CD14-positive monocyte (primary cell): ENCODE measurements around the gene PDZD11. TPM values are rescaled to one million over a fixed set of nuclear protein-coding genes. Genes with fewer than 3 reads are reported as not detected.
A peak's percentile ranks its signal among the peaks of the same experiment; 100 is the strongest.

ENCODE experiments used
- DNase-seq, 3 donors: peaks; one replicate each; pipeline ENCODE4 v3.0.0-alpha.2; 2011 to 2022
- H2AFZ ChIP-seq: 2 replicates; pipeline ENCODE4 v1.6.0; 2012; ENCODE audit warnings: mild to moderate bottlenecking, low read depth, low read length, inconsistent platforms; ENCODE audit not compliant: insufficient read depth, poor library complexity, severe bottlenecking
- H3K27ac ChIP-seq, 2 donors: 1 replicate in 1 of 2; 2 replicates in 1 of 2; pipeline ENCODE4 v1.5.1; 2012 to 2013; ENCODE audit warnings: low read length in 2 of 2, control low read depth in 1 of 2, inconsistent platforms in 1 of 2, low read depth in 1 of 2, mild to moderate bottlenecking in 1 of 2
- H3K27me3 ChIP-seq, 2 donors: one replicate each; pipeline versions ENCODE4 v1.6.0 to v1.6.1; 2011 to 2013; ENCODE audit warnings: low read length in 2 of 2; ENCODE audit not compliant: control insufficient read depth in 2 of 2, insufficient read depth in 2 of 2
- H3K36me3 ChIP-seq, 2 donors: replicated peaks in 1 of 2; 1 replicate in 1 of 2; 2 replicates in 1 of 2; pipeline versions ENCODE4 v1.5.1 to v1.6.1; 2012 to 2013; ENCODE audit warnings: low read length in 2 of 2, control low read depth in 1 of 2, inconsistent platforms in 1 of 2, mild to moderate bottlenecking in 1 of 2; ENCODE audit not compliant: insufficient read depth in 2 of 2, control insufficient read depth in 1 of 2
- H3K4me1 ChIP-seq, 2 donors: 1 replicate in 1 of 2; 2 replicates in 1 of 2; pipeline versions ENCODE4 v1.5.1 to v1.6.1; 2012 to 2013; ENCODE audit warnings: low read length in 2 of 2, control low read depth in 1 of 2, inconsistent platforms in 1 of 2, mild to moderate bottlenecking in 1 of 2, moderate library complexity in 1 of 2; ENCODE audit not compliant: insufficient read depth in 2 of 2, control insufficient read depth in 1 of 2
- H3K4me2 ChIP-seq: replicated peaks from 2 replicates; pipeline ENCODE3; 2012; ENCODE audit warnings: low read length, moderate library complexity, mild to moderate bottlenecking; ENCODE audit not compliant: poor library complexity, severe bottlenecking; ENCODE audit errors: extremely low read depth
- H3K4me3 ChIP-seq, 3 experiments: fragments of 200-600 bp in 1 of 3; sonication (generic) in 1 of 3; replicated peaks in 1 of 3; 1 replicate in 2 of 3; 2 replicates in 1 of 3; pipeline ENCODE4 v1.5.1; 2011 to 2013; ENCODE audit warnings: low read length in 3 of 3, mild to moderate bottlenecking in 3 of 3, control low read depth in 2 of 3, low read depth in 2 of 3, inconsistent platforms in 1 of 3, moderate library complexity in 1 of 3
- H3K79me2 ChIP-seq: 2 replicates; pipeline ENCODE4 v1.6.0; 2012; ENCODE audit warnings: mild to moderate bottlenecking, control low read depth, inconsistent platforms, low read length, moderate library complexity; ENCODE audit not compliant: insufficient read depth
- H3K9ac ChIP-seq: 2 replicates; pipeline ENCODE4 v1.6.0; 2017; ENCODE audit warnings: low read length, mild to moderate bottlenecking; ENCODE audit not compliant: insufficient read depth, poor library complexity, severe bottlenecking
- H3K9me3 ChIP-seq, 2 donors: replicated peaks in 1 of 2; 1 replicate in 1 of 2; 2 replicates in 1 of 2; pipeline versions ENCODE4 v1.5.1 to v1.6.1; 2012 to 2013; ENCODE audit warnings: low read length in 2 of 2, control low read depth in 1 of 2; ENCODE audit not compliant: control insufficient read depth in 1 of 2, insufficient read depth in 1 of 2
- H4K20me1 ChIP-seq: 2 replicates; pipeline ENCODE4 v1.6.0; 2012; ENCODE audit warnings: mild to moderate bottlenecking, low read length, control low read depth, moderate library complexity; ENCODE audit not compliant: insufficient read depth
- H3K27ac Mint-ChIP-seq, 7 donors: one replicate each; pipeline ENCODE4 v1.8.0; 2020; ENCODE audit warnings: mild to moderate bottlenecking in 7 of 7, mixed read lengths in 7 of 7, moderate library complexity in 6 of 7, inconsistent platforms in 2 of 7
- H3K27me3 Mint-ChIP-seq, 3 donors: one replicate each; pipeline ENCODE4 v1.8.0; 2021 to 2022; ENCODE audit warnings: low read depth in 3 of 3, mild to moderate bottlenecking in 3 of 3, mixed read lengths in 3 of 3, moderate library complexity in 3 of 3, inconsistent platforms in 1 of 3
- H3K36me3 Mint-ChIP-seq, 2 donors: one replicate each; pipeline ENCODE4 v1.8.0; 2020; ENCODE audit warnings: mixed read lengths in 2 of 2, inconsistent platforms in 1 of 2, mild to moderate bottlenecking in 1 of 2
- H3K4me1 Mint-ChIP-seq: one replicate; pipeline ENCODE4 v1.8.0; 2020; ENCODE audit warnings: mild to moderate bottlenecking, mixed read lengths
- H3K4me3 Mint-ChIP-seq, 2 donors: one replicate each; pipeline ENCODE4 v1.8.0; 2020; ENCODE audit warnings: mild to moderate bottlenecking in 2 of 2, mixed read lengths in 2 of 2, moderate library complexity in 1 of 2
- H3K9me3 Mint-ChIP-seq, 7 donors: one replicate each; pipeline ENCODE4 v1.8.0; 2020 to 2022; ENCODE audit warnings: mixed read lengths in 7 of 7, mild to moderate bottlenecking in 6 of 7, moderate library complexity in 6 of 7, inconsistent platforms in 2 of 7
- WGBS: methylation state at CpG from one replicate; pipeline ENCODE4 v1.1.5; 2013; ENCODE audit warnings: missing lambda C conversion rate; ENCODE audit not compliant: insufficient coverage; 5-methylcytosine and 5-hydroxymethylcytosine counted together
- intact Hi-C, 2 donors: fragments of 100-400 bp; cut with micrococcal nuclease; formaldehyde crosslinking; loops; one replicate each; pipeline versions ENCODE4 v1.15.0 to v1.15.1; 2023
- polyA plus RNA-seq, 3 donors: library from polyadenylated mRNA; depleted of rRNA in 1 of 3; unstranded in 2 of 3; stranded (reverse) in 1 of 3; fragments of 300-500 nt in 2 of 3; fragments of >200 nt in 1 of 3; fragmentation: Illumina TruSeq in 2 of 3; gene quantifications; 1 replicate in 2 of 3; 2 replicates in 1 of 3; pipeline ENCODE4 v1.2.3, GENCODE V29; 2012 to 2021
- TF ChIP-seq, protein P1 (sequence below): fragments of 200-600 bp; IDR thresholded peaks from one replicate; pipeline ENCODE4 v1.8.0; 2022; ENCODE audit warnings: antibody characterized with exemption, mild to moderate bottlenecking

PDZD11 gene
- polyA plus RNA-seq, 3 donors = 16.9 to 18.9 (median 17.4) TPM

DNA sequence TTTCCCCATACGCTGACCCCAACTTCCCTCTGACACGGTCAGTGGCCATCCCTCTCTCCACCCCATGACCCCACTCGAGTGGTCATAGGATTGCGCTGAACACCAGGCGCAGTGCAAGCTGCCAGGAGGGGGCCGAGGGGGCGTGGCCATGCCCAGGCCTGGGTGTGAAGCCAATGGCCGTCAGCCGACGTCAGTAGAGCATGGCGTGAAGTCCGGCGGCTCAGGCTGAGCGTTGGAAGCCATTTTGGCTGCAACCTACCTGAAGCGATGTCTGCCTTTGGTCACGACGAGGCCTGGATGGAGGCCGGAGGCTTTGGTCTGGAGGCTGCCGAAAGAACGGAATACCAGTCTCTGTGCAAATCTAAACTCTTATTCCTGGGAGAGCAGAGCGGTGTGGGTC is 7.8 kb downstream of the PDZD11 start, which contains the start of gene RAB41:
TSS of gene RAB41 (plus strand) at position 222 of the 400 bp plus-strand sequence. CDS start at position 268, 46 bp downstream.
- intact Hi-C loops = no loop called here
- Histone ChIP-seq H3K79me2 (no peaks in the 10 kb centered on the region), H3K9ac (no peak within 1 kb of the TSS), H2AFZ (no peak within 1 kb of the TSS), H4K20me1 (no peaks in the 10 kb centered on the region), H3K9me3 (no peaks in the 10 kb centered on the region), H3K4me2 (no peak within 1 kb of the TSS), H3K4me1 (no peaks in the 10 kb centered on the region), H3K27ac (no peak within 1 kb of the TSS), H3K36me3 (peaks cover 3 to 14% of the 10 kb centered on the region in 2 donors), H3K27me3 (no peaks in the 10 kb centered on the region), H3K4me3 (no peak within 1 kb of the TSS)
- 97% methylated on average over 11 of the region's 21 CpGs for WGBS
- Mint-ChIP-seq H3K9me3 (peaks cover 0 to 6% (median 1%) of the 10 kb centered on the region in 7 donors), H3K36me3 (peaks cover 16 to 31% of the 10 kb centered on the region in 2 donors), H3K27ac (no peak within 1 kb of the TSS), H3K4me1 (no peaks in the 10 kb centered on the region), H3K4me3 (peak within 1 kb of the TSS in 1 of 2 donors; percentile 27), H3K27me3 (peaks cover 0 to 2% (median 1%) of the 10 kb centered on the region in 3 donors)
- TF ChIP-seq, protein P1, sequence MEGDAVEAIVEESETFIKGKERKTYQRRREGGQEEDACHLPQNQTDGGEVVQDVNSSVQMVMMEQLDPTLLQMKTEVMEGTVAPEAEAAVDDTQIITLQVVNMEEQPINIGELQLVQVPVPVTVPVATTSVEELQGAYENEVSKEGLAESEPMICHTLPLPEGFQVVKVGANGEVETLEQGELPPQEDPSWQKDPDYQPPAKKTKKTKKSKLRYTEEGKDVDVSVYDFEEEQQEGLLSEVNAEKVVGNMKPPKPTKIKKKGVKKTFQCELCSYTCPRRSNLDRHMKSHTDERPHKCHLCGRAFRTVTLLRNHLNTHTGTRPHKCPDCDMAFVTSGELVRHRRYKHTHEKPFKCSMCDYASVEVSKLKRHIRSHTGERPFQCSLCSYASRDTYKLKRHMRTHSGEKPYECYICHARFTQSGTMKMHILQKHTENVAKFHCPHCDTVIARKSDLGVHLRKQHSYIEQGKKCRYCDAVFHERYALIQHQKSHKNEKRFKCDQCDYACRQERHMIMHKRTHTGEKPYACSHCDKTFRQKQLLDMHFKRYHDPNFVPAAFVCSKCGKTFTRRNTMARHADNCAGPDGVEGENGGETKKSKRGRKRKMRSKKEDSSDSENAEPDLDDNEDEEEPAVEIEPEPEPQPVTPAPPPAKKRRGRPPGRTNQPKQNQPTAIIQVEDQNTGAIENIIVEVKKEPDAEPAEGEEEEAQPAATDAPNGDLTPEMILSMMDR = no peak
- no peak for DNase-seq

DNA sequence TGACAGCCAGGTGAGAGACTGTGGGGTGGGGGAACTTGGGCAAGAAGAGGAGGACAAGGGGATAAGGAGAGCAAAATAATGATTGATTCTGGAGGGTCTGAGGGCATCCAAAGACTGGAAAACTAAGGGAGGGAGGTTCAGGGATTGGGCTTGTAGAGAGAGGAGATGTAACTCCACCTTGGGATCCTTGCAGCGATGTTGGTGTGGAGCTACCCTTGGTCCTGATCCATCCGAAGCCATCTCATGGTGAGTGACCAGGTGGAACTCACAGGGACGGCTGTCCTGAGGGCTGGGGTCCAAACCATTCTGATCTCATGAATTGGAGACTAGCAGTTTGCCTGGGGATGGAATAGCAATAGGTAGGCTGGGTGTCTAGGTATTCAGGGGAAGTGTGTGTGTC is 9.2 kb downstream of the PDZD11 start:
- H3K36me3 ChIP-seq = peaks cover under 1 to 3% of the 10 kb centered on the region in 2 donors
- H3K4me3 ChIP-seq = no peak overlapping the region
- no peaks in the 10 kb centered on the region for H3K27me3 ChIP-seq
- peaks cover 12 to 21% of the 10 kb centered on the region in 2 donors for H3K36me3 Mint-ChIP-seq
- peaks cover 0 to 6% (median 2%) of the 10 kb centered on the region in 7 donors for H3K9me3 Mint-ChIP-seq
- no peak overlapping the region for H3K27ac Mint-ChIP-seq
- intact Hi-C loops = no loop called here
- H3K27me3 Mint-ChIP-seq = peaks cover 0 to 2% (median 1%) of the 10 kb centered on the region in 3 donors
- H3K27ac ChIP-seq = no peak overlapping the region
- no peak overlapping the region for H3K4me3 Mint-ChIP-seq
- no peaks in the 10 kb centered on the region for H3K79me2 ChIP-seq
- WGBS = 100% methylated on average over 2 of the region's 3 CpGs
- TF ChIP-seq, protein P1 = no peak
- no peak overlapping the region for H3K9ac ChIP-seq
- H3K9me3 ChIP-seq = no peaks in the 10 kb centered on the region
- H3K4me2 ChIP-seq = no peak overlapping the region
- no peak overlapping the region for H2AFZ ChIP-seq
- no peak for DNase-seq
- H3K4me1 ChIP-seq = no peaks in the 10 kb centered on the region
- no peaks in the 10 kb centered on the region for H4K20me1 ChIP-seq
- no peaks in the 10 kb centered on the region for H3K4me1 Mint-ChIP-seq
